Stimulated activated CD4-positive, alpha-beta T cell treated with anti-CD3 and anti-CD28 coated beads, Interleukin-4, amount 100 ng/mL, for 1 hour (primary cell): ENCODE measurements around the gene NTN4.
"Not testable (repeated sequence)": the region's sequence is repeated elsewhere in the genome, so short reads cannot be mapped to it uniquely, and the experiment has no call there.

Experiments used
- DNase-seq: peaks from one replicate; pipeline ENCODE4 v3.0.0-alpha.2; 2020

Gene NTN4

DNA sequence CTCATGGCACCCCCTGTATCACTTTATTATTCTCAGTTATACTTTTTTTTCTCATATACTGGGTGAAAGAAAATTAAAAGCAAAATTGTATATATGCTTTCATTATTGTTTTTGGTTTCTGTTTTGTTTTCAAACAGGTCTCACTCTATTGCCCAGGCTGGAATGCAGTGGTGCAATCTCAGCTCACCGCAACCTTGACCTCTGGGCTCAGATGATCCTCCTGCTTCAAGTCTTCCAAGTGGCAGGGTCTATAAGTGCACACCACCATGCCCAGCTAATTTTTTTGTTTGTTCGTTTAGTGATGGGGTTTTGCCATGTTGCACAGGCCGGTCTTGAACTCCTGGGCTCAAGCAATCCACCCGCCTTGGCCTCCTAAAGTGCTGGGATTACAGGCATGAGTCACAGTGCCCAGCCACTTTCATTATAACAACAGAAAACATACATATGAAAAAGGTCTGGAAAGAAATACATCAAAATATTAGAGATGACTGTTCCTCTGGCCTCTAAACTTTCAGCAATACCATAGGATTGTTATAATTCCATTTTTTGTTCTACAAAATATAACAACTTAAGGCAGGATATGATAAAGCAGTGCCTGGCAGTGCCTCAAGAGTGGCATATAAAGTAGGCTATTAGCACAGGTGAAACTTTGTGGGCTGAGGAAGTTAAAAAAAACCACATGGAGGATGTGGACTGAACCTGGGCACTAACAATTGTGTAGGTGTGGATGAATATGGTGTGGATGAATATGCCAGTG, 5.8 kb upstream of the NTN4 start:
- no peak for DNase-seq

DNA sequence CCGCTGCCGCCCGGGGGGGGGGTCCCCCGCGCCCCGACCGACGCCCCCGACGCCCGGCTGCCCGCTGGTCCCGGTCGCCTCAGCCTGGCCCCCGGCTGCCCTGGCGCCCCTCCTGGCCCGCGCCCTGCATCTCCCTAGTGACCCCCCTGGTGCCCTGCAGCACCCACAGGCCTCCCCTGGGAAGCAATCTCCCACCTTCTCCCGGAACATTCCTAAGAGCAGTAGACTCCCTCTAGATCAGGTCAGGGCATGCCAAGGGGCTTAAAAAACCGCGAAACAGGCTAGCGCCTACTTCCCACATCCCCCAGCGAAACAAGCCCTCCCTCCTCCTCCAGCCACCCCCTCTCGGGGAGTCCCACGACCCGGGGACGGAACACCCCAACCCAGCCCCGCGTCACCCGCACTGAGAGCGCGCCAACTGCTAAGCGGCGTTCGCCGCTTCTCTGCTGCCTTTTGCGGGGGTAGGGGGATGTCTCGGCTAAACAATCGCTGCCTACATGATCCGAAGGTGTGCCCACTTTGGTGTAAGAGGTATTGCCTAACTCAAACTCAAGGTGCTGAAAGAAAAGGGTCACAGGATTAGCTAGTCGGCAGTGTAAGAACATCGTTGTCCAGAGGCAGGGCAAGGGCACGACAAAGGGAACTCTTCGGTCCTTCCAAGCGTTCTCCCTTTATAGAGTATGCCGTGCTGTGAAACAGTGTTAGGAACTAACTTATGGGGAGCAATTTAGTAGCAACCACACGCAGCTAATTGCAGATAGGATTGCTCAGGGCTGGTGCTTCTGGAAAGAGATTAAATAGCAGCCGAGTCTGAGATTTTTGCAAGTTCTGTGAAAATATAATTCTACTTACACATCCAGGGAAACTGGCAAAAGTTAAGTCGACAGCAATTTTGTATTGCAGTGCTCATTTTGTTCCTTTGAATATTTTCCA, 619 bp upstream of the NTN4 start:
- DNase-seq, result peak; percentile 30

DNA sequence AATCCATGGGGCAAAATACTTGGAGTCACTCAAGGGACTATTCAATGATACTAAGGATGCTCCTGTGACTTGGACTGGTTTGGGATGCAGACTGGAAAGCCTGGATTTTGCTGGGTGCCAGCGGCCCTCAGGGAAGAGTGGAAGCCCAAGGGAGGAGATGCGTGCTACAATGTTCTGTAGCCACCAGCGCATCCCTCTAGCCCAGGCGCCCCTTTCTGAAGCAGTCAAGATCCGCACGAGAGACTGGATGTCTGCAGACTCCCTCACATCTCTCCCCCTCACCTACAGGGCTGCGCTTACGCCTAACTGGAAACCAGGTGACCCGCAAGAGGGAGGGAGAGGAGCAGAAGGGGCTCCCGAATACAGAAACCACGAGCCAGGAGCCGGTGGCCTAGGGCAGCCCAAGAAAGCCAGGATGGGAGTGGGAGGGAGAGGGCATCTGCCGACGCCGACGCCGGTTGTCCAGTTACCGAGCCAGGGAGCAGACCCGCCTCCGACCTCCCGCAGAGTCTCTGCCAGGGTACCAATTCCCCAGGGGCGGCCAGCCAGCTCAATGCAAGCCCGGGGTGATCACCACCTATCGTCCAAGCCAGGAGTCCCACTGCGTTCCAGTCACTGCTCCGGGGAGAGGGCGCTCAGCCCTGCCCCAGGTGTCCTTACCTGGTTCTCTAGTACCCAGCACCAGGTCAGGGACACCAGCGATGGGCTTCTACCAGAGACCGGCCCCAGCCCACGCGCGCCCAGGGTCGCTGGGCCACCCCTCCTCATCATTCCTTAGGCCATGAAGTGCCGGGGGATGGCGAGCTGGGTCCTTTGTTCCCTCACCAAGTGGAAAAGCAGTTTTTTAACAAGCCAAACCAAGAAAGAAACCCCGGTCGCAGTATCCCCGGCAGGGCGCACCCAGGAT, 1.2 kb downstream of the NTN4 start:
- peak; percentile 3 for DNase-seq

DNA sequence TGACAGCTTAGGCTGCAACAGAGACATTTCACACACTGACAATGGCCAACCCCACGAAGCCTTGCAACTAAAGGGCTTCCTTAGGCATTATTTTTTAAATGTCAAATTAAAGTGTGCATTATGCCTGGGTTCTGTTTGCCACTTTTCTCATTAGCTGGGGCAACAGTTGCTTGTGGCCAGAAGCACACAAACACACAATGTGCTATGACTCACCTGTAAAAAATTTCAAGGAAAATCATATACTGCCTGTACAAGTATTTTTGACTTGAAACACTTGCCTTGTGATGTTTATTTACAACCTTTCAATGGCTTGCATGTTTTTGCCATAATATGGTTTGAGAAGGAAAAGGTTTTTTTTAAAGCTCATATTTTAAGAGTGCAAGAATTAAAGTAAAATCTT, 1.9 kb downstream of the NTN4 start:
- DNase-seq, result no peak

DNA sequence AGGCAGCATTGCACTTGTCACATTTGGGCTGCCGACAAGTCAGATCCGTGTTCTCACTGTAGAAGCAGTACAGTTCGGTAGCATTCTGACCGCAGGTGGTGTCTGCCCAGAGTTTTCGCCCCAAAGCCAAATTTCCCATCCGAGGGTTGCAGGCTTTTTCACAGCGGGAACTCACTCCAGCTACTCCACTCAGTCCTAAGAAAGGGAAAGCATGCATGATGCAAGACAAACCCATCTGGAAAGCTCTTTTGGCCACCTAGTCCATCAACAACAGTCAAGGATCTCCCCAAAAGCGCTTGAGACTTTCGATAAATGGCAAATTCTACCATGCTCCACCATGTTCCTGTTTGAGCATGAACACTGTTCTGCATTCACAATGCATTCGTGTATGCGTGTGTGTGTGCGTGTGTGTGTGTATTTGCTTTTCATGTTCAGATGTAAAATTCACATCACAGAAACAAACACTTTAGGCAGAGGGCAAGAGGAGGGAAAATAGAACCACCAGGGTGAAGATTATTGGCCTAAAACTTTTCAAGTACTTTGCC, 3.2 kb downstream of the NTN4 start:
- no peak for DNase-seq

DNA sequence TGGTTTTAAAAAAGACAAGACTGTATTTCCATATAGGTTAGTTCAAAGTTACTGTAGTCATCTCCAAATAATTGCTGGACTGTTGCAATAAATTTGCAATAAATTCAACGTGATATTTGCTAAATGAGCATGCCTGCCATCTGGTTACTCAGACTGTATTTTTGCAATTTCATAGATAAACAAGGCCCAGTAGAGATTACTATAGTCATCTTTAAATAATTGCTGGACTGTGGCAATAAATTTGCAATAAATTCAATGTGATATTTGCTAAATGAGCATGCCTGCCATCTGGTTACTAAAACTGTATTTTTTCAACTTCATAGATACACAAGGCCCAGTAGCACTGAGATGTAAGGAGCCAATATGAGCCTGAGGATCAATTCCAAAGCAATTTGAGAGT, 5.6 kb downstream of the NTN4 start:
- DNase-seq, result no peak

DNA sequence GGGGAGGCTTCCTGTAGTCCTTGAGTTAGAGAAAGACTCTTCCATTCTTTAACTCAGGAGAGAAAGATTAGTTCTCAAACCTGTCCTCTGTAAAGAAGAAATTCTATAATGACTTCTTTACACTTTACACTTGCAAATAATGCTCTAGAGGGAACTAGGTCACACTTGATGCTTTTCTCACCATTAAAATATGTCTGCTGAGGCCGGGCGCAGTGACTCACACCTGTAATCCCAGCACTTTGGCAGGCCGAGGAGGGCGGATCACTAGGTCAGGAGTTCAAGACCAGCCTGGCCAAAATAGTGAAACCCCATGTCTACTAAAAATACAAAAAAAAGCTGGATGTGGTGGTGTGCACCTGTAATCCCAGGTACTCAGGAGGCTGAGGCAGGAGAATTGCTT, 6.3 kb downstream of the NTN4 start:
- DNase-seq, result no peak

DNA sequence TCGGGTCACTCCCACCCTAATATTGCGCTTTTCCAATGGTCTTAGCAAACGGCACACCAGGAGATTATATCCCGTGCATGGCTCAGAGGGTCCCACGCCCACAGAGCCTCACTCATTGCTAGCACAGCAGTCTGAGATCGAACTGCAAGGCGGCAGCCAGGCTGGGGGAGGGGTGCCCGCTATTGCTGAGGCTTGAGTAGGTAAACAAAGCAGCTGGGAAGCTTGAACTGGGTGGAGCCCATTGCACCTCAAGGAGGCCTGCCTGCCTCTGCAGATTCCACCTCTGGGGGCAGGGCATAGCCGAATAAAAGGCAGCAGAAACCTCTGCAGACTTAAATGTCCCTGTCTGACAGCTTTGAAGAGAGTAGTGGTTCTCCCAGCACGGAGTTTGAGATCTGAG, 15.1 kb downstream of the NTN4 start:
- not testable (repeated sequence) for DNase-seq

DNA sequence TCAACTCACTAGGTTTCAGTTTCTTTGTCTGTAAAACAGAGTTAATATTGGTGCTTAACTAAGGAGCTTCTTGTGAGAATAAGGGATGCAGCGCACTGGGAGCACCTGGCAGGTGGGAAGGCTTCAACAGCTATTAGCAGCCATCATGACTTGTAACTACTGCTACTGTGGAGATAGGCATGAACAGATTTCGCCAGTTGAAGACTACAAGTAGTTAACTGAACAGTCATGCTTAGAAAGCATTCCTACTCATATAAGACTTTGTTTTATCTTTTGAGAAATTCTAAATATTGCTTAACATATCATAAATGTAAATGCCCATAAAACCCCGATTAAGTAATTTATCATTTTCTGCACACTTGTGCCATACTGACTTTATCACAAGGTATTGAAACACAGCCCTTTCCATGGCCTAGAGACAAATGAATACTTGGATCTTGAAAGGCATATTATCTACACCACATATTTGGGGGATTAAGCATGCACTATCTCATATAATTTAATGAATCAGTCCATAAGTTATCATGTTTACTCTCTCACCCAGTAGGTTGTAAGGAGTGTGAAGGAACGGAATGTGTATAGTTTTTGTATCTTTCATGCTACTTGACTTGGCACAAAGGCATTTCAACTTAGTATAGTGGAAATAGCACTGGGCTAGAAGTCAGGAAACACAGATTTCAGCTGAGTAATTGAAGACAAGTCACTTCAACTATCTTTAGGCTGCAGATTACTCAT, 16.1 kb downstream of the NTN4 start:
- no peak for DNase-seq

DNA sequence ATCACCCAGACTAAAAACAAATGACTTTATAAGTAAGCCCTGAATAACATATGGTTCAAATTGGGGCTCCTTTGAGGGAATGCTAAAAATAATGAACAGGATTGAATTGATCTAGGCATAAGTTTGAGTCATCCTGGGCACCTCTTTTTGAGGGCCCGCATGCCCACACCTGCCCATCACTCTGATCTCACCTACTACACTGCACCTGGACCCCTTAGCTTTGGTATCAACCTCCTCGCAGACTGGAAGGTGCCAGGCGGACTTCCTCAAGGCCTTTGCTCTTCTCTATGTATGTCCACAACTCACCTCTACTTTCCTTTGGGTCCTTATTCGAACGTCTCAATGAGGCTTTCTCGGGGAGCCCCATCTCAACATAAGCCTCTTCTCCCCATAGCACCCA, 17.2 kb downstream of the NTN4 start:
- no peak for DNase-seq

DNA sequence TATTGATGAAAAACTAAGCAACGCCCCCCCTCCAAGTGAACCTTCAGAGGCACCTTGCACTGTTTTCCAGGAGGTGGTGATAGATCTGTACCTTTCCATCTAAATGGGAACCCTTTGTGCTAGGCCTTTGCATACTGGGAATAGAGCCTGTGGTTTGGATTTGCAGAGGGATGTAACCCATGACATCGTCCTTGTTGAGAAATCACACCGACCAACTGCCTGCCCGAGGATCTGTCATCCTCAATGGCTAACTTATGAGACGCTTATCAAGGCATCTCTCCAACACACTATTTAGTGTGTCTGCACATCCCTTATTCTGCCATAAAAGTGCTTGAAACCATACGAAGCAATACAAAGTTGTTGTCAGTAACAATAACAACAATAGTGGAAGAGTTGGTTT, 22.9 kb downstream of the NTN4 start:
- no peak for DNase-seq

DNA sequence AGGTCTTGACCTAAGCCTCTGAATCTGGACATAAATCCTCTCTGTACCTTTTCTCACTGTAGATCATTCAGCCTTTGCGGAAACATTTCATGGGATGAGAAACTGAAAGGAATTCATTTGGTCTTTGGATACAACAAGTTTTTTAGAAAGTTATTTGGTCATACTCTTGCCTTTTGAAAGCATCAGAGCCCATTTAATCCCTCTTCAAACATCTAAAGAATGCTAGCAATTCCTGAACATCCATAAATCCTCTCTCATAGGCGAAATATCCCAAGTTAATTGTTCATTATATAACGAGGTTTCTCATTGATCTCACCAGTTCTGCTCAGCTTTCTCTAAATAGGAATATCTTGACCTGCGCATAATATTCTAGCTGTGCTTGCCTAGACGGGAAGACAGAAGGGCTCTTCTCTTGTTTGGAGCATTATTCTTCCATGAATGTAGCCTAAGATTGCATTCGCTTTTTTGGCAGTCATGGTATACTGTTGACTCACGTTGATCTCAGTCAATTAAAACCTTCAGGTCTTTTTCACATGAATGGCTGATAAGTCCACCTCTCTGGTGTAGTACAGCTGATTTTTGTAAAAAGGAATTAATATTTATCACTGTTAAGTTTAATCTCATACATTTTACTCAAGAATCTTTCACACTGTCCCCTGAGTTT, 24.1 kb downstream of the NTN4 start:
- DNase-seq, result no peak

DNA sequence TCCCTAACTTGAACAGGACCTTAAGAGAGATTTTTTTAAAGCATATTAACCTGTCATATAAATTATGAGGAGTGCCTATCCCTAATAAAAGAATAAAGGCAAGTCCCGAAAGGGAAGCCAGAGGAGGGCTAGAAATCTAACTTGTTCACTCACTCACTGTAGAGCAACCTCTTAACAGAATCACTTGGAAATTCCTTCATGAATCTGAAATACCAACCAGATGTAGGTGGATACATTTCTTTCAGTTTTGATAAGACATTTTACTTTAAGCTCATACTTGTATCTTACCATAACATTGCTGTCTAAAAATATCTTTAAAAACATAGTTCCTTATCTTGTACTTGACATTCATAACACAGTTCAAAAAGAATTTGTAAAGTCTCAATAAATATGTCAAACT, 25.7 kb downstream of the NTN4 start:
- DNase-seq, result no peak

DNA sequence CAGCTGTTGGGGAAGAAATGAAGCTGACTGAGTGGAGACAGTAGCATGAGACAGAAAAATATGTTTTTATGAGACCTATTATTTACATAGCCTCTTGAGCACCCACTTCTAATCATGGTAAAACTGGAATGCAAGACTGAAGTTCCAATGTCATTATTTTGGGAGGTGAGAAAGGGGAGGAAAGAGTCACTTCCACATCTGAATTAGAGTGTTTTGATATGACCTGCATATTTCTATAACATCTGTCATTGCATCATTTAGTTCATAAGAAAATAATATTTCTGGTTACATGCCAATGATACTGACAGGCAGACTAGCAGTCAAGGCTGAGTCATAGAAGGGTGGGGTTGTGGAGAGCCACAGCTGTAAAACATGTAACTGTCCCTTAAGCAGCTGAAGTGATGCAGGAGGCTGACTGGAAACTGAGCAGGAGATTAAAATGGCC, 26.7 kb downstream of the NTN4 start:
- no peak for DNase-seq

DNA sequence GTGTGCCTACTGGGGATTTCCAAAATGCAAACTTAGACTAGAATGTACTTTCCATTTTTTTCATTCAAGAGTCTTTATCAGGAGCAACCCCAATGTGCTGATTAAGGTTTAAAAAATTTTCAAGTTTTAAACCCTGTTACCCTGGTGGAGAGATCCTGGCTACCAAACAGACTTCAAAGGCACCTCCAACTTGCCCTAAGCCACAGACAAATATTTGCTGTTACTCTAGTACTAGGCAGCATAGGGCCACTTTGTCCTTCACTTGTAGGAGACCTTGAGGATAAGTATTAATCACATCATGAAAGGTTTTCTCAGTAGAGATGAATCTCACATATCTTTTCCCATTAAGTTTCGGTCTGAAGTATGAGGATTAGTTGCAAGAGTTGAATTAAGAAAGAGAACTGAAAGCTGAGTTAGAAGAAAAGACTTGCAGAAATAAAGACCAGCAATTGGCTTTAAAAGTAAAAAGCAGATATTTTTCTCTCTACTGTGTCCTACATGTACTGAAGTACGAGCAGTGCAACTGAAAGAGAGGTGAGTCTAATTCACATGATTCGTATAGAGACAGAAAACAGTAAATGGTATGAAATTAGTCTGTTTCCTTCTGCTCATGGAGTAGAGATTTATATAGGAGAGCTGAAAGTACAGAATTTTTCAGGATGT, 28.3 kb downstream of the NTN4 start:
- DNase-seq, result no peak

DNA sequence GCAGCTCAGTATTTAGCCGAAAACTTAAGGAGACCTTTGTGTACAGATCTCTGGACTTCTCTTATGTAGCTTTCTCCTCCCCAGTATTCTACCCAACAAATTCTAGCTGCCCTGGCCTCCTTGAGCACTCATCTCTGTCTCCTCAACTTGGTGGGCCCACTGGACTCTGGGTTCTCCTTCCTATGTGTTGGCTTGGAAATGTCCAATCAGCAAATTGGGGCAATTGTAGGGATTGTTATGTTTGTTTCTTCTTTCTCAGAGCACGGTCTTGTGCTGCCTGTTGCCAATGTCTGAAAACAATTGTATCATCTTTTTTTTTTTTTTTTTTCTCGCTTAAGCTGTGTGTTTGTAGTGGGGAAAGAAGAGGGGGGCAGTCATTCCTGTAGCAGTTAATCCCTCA, 30.2 kb downstream of the NTN4 start:
- DNase-seq, result no peak

DNA sequence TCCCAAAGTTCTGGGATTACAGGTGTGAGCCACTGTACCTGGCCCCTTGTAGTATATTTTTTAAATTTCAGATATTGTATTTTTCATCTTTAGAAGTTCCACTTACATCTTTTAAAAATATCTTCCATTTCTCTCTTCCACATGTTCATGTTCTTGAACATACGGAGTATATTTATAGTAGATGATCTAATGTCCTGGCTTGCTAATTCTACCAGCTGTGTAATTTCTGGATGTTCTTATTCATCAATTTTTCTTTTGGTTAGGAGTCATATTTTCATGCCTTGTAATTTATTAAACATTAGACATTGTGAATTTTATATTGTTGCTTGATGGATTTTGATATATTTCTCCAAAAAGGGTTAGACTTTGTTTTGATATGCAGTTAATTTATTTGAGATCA, 30.8 kb downstream of the NTN4 start:
- DNase-seq, result no peak

DNA sequence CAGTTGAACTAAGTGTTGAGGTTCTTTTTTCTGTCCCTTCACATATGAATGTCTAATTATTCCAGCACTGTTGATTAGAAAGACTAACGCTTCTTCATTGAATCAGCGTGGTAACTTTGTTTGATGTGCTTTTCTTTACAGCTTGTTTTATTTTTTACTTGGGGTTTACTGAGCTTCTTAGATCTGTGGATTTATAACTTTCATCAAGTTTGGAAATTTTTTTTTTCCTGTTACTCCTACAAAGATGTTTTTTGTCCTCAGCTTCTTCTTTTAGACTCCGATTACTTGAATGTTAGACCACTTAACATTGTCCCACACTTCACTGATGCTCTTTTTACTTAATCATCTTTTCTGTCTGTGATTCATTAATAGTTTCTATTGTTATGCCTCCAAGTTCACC, 31.5 kb downstream of the NTN4 start:
- no peak for DNase-seq

DNA sequence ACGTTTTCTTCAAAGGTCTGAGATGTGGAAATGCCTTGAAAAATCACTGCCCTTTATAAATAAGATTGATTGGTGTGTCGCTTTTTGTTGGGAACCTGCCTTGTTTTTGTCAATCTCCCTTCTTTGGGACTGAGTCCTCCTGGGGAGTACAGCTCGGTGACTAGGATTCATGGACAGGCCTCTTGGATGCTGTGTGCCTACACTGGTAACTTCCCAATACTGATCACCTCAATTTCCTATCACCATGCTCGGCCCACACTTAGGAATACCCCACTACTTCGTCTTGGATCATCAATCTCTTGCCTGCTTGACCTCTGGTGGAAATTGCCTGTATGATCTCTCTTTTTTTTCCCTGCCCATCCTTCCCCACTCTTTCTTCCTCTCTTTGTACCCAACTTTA, 34.2 kb downstream of the NTN4 start:
- DNase-seq, result no peak

DNA sequence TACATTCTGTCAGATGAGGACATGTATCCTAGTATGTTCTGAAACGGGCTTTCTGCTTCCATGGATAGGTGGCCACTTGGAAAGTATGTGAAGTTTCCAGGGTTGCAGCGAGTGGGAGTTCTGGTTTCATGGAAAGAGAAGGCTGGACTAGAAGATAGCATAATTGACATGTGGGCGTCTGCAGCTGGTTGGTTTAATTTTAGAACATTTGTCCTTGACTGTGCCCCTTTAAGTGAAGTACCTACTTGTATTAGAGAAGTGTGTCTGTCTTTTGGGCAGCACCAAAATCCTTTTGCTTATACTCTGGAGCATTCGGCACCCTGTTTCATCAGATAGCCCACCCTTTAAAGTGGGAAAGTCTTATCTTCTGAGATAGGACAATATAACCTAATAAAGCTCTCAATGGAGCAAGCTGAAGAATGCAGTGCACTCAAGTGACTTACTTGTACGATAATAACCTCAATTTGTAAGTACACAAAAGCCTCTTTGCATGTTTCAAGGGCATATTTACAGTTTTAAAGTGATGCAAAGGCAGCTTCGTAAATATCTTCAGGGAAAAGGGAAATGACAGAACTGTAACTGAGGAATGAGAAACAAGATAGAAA, 35.2 kb downstream of the NTN4 start:
- no peak for DNase-seq

DNA sequence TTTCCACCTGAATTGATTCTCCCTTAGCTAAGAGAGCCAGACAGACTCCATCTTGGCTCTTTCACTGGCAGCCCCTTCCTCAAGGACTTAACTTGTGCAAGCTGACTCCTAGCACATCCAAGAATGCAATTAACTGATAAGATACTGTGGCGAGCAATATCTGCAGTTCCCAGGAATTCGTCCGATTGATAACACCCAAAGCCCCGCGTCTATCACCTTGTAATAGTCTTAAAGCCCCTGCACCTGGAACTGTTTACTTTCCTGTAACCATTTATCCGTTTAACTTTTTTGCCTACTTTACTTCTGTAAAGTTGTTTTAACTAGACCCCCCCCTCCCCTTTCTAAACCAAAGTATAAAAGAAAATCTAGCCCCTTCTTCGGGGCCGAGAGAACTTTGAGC, 44.5 kb downstream of the NTN4 start:
- not testable (repeated sequence) for DNase-seq
